ENCODE measurements around the gene CHRM5. TPM values are rescaled to one million over a fixed set of nuclear protein-coding genes. Genes with fewer than 3 reads are reported as not detected.

The CHRM5 gene
- polyA plus RNA-seq, 1 donor (not counting 4 experiments of a cell fraction or from before 2014, with no cell fraction given) = 0.01 TPM

- Histone ChIP-seq H3K4me3 (ENCODE audit: control insufficient read depth in 2 of 3, extremely low read depth in 1 of 3, insufficient read depth in 2 of 3, low read depth in 1 of 3, low read length in 3 of 3) (no peak overlapping the region), H3K79me2 (ENCODE audit: control insufficient read depth, insufficient read depth, low read length) (no peaks in the 10 kb centered on the region), H3K9me1 (ENCODE audit: control insufficient read depth, extremely low read depth, insufficient read depth, low read length) (no peaks in the 10 kb centered on the region), H3K36me3 (ENCODE audit: control insufficient read depth in 2 of 2, extremely low read depth in 1 of 2, insufficient read depth in 2 of 2, low read length in 2 of 2) (no peaks in the 10 kb centered on the region), H3K9me3 (ENCODE audit: control insufficient read depth, low read depth, low read length) (no peaks in the 10 kb centered on the region), H3K27me3 (ENCODE audit: control insufficient read depth, extremely low read depth, insufficient read depth, low read length) (no peaks in the 10 kb centered on the region), H3K9ac (ENCODE audit: control insufficient read depth, extremely low read depth, insufficient read depth, low read length) (no peak overlapping the region), H3K27ac (ENCODE audit: control insufficient read depth, insufficient read depth, low read length) (no peak overlapping the region), H4K20me1 (ENCODE audit: control insufficient read depth, extremely low read depth, insufficient read depth, low read length) (no peaks in the 10 kb centered on the region), H3K4me1 (ENCODE audit: control insufficient read depth, extremely low read depth, insufficient read depth, low read length) (peaks cover 7% of the 10 kb centered on the region), H3K4me2 (ENCODE audit: control insufficient read depth, extremely low read depth, insufficient read depth, low read depth, low read length) (no peak overlapping the region), H2AFZ (ENCODE audit: control insufficient read depth, low read length) (no peak overlapping the region)
- dilution Hi-C loops (cut with MboI; ENCODE audit: extremely low pct_ligation_motif_present, low sequenced_read_pairs) = no loop called here
- DNase-seq (ENCODE audit: low read depth, low spot score) = no peak
- no peak for FAIRE-seq
- TF ChIP-seq CTCF (optimal IDR thresholded peaks at IDR 0.05 in 1 of 3, IDR thresholded peaks at IDR 0.05 in 1 of 3, conservative IDR thresholded peaks at IDR 0.05 in 1 of 3; ENCODE audit: extremely low read depth in 1 of 3, insufficient read depth in 2 of 3, low read length in 3 of 3) (no peak), EZH2 (IDR thresholded peaks at IDR 0.05; ENCODE audit: low read length) (no peak)
Measured at GRCh38 chr15:34043391-34043790, 75.1 kb downstream of the CHRM5 start.

GRCh38 chr15:34043813-34044212, 75.5 kb downstream of the CHRM5 start:
- Histone ChIP-seq H3K27ac (ENCODE audit: control insufficient read depth, insufficient read depth, low read length) (no peak overlapping the region), H3K4me1 (ENCODE audit: control insufficient read depth, extremely low read depth, insufficient read depth, low read length) (peaks cover 11% of the 10 kb centered on the region), H3K4me2 (ENCODE audit: control insufficient read depth, extremely low read depth, insufficient read depth, low read depth, low read length) (no peak overlapping the region), H3K9ac (ENCODE audit: control insufficient read depth, extremely low read depth, insufficient read depth, low read length) (no peak overlapping the region), H3K36me3 (ENCODE audit: control insufficient read depth in 2 of 2, extremely low read depth in 1 of 2, insufficient read depth in 2 of 2, low read length in 2 of 2) (no peaks in the 10 kb centered on the region), H3K4me3 (ENCODE audit: control insufficient read depth in 2 of 3, extremely low read depth in 1 of 3, insufficient read depth in 2 of 3, low read depth in 1 of 3, low read length in 3 of 3) (no peak overlapping the region), H2AFZ (ENCODE audit: control insufficient read depth, low read length) (no peak overlapping the region), H3K9me1 (ENCODE audit: control insufficient read depth, extremely low read depth, insufficient read depth, low read length) (no peaks in the 10 kb centered on the region), H3K79me2 (ENCODE audit: control insufficient read depth, insufficient read depth, low read length) (no peaks in the 10 kb centered on the region), H4K20me1 (ENCODE audit: control insufficient read depth, extremely low read depth, insufficient read depth, low read length) (no peaks in the 10 kb centered on the region), H3K9me3 (ENCODE audit: control insufficient read depth, low read depth, low read length) (no peaks in the 10 kb centered on the region), H3K27me3 (ENCODE audit: control insufficient read depth, extremely low read depth, insufficient read depth, low read length) (no peaks in the 10 kb centered on the region)
- TF ChIP-seq CTCF (optimal IDR thresholded peaks at IDR 0.05 in 1 of 3, IDR thresholded peaks at IDR 0.05 in 1 of 3, conservative IDR thresholded peaks at IDR 0.05 in 1 of 3; ENCODE audit: extremely low read depth in 1 of 3, insufficient read depth in 2 of 3, low read length in 3 of 3) (no peak), EZH2 (IDR thresholded peaks at IDR 0.05; ENCODE audit: low read length) (no peak)
- DNase-seq (ENCODE audit: low read depth, low spot score) (no peak), FAIRE-seq (no peak)
- dilution Hi-C loops (cut with MboI; ENCODE audit: extremely low pct_ligation_motif_present, low sequenced_read_pairs) = no loop called here
